Measurements from ENCODE around the gene CFAP251. TPM values are rescaled to one million over a fixed set of nuclear protein-coding genes. Genes with fewer than 3 reads are reported as not detected.

The CFAP251 gene
- total RNA-seq, 4 donors from 2014 or later: 0.49 to 4.9 (median 0.61) TPM

DNA sequence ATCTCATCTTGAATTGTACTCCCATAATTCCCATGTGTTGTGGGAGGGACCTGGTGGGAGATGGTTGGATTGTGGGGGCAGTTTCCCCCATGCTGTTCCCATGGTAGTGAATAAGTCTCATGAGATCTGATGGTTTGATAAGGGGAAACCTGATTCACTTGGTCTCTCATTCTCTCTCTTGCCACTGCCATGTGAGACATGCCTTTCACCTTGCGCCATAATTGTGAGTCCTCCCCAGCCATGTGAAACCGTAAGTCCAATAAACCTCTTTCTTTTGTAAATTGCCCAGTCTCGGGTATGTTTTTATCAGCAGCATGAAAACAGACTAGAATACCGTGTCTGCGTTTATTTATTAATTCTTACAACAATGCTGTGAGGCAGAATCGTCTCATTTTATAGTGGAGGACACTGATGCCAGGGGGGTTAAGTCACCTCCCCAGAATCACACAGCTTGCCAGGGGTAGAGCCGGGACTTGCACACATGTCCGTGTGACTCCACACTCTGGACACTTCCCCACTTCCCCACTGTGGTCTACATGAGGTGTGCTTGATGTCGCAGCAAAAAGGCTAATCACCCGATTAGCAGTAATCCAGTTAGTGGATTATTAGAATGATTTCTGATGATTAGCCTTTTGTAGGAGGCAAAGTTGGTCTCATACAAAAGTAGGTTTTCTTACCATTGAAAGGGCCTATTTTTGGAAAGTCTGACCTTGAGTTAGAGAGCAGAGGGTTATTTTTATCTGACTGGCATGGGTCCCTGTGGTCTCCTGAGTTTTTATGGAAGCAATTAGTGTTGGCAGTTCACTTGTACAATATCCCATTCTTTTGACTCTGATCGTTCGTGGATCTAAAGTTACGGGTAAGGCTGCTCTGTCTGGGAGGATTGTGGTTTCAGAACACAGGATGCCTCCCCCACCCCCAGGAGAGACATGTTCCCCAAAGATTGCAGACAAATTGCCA, 55.9 kb downstream of the CFAP251 start:
- intact Hi-C loops (cut with DNase I; ENCODE audit: low total_unique reads) (no loop called here), in situ Hi-C loops (cut with MboI; ENCODE audit: low sequenced_read_pairs in 4 of 4) (no loop called here)
- no peaks in the 10 kb centered on the region for H3K36me3 ChIP-seq
- H3K9me3 ChIP-seq: no peaks in the 10 kb centered on the region
- H3K27me3 ChIP-seq: no peaks in the 10 kb centered on the region
- ATAC-seq (no peak), DNase-seq (no peak)
- no peak overlapping the region for H3K4me3 ChIP-seq
- no peak for TF ChIP-seq CTCF (IDR thresholded peaks at IDR 0.05 in 4 of 5, conservative IDR thresholded peaks at IDR 0.05 in 1 of 5)
- no peak for TF ChIP-seq POLR2A (IDR thresholded peaks at IDR 0.05)
- H3K4me1 ChIP-seq: peaks cover 5 to 21% of the 10 kb centered on the region in 2 donors
- no peak overlapping the region for H3K27ac ChIP-seq

DNA sequence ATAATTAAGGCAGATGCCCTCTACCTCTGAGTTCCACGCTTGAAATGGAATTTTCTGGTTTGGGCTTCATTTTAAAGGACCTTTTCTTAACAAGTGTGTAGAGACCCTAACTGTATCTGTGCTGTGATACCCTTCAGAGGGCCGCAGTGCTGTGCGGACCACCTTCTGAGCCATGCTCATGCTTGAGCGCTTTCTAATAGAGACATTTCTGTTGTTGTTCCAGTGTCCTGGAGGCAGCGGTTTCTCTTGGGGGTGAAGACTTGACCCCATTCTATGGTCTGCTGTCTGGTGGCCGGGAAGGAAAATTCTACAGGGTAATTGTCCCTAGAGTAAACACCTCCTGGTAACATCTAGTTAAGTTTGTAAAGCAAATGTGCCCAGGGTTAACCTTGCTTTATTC, 56.6 kb downstream of the CFAP251 start:
- in situ Hi-C loops (cut with MboI; ENCODE audit: low sequenced_read_pairs in 4 of 4) (no loop called here), intact Hi-C loops (cut with DNase I; ENCODE audit: low total_unique reads) (no loop called here)
- peaks cover 5 to 21% of the 10 kb centered on the region in 2 donors for H3K4me1 ChIP-seq
- no peak for ATAC-seq
- no peak overlapping the region for H3K27ac ChIP-seq
- no peaks in the 10 kb centered on the region for H3K36me3 ChIP-seq
- no peak overlapping the region for H3K4me3 ChIP-seq
- H3K9me3 ChIP-seq: no peaks in the 10 kb centered on the region
- H3K27me3 ChIP-seq: no peaks in the 10 kb centered on the region
- TF ChIP-seq POLR2A (IDR thresholded peaks at IDR 0.05): no peak
- no peak for TF ChIP-seq CTCF (IDR thresholded peaks at IDR 0.05 in 4 of 5, conservative IDR thresholded peaks at IDR 0.05 in 1 of 5)
- no peak for DNase-seq

DNA sequence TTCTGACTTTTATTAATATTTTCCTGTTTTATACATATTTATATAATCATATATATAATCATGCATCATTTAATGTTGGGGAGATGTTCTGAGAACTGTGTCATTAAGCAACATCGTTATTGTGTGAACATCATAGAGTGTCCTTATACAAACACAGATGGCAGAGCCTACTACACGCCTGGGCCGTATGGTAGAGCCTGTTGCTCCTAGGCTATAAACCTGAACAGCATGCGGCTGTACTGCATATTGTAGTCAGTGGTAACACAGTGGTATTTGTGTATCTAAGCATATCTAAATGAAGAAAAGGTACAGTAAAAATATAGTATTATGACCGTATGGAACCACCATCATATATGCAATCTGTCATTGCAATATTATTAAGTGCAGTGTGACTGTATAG, 58.6 kb downstream of the CFAP251 start:
- no peak for TF ChIP-seq CTCF (IDR thresholded peaks at IDR 0.05 in 4 of 5, conservative IDR thresholded peaks at IDR 0.05 in 1 of 5)
- Histone ChIP-seq H3K27ac (no peak overlapping the region), H3K4me3 (no peak overlapping the region), H3K27me3 (no peaks in the 10 kb centered on the region), H3K36me3 (no peaks in the 10 kb centered on the region), H3K4me1 (peaks cover 5 to 14% of the 10 kb centered on the region in 2 donors), H3K9me3 (no peaks in the 10 kb centered on the region)
- ATAC-seq: no peak
- intact Hi-C loops (cut with DNase I; ENCODE audit: low total_unique reads) (no loop called here), in situ Hi-C loops (cut with MboI; ENCODE audit: low sequenced_read_pairs in 4 of 4) (no loop called here)
- no peak for DNase-seq

- no peaks in the 10 kb centered on the region for H3K9me3 ChIP-seq
- intact Hi-C loops (cut with DNase I; ENCODE audit: low total_unique reads): no loop called here
- no peak for DNase-seq
- H3K36me3 ChIP-seq: no peaks in the 10 kb centered on the region
- no peaks in the 10 kb centered on the region for H3K27me3 ChIP-seq
- in situ Hi-C loops (cut with MboI; ENCODE audit: low sequenced_read_pairs in 4 of 4): no loop called here
- ATAC-seq: no peak
- peaks cover 0 to under 1% of the 10 kb centered on the region in 2 donors for H3K4me1 ChIP-seq
- H3K27ac ChIP-seq: no peak overlapping the region
- no peak overlapping the region for H3K4me3 ChIP-seq
- TF ChIP-seq POLR2A (IDR thresholded peaks at IDR 0.05) (no peak), CTCF (IDR thresholded peaks at IDR 0.05 in 4 of 5, conservative IDR thresholded peaks at IDR 0.05 in 1 of 5) (no peak)
Measured at GRCh38 chr12:121980191-121980891, 61.9 kb downstream of the CFAP251 start.

All from gastrocnemius medialis (tissue), 4 donors.